ENCODE data around the gene PRSS36. TPM values are rescaled to one million over a fixed set of nuclear protein-coding genes. Genes with fewer than 3 reads are reported as not detected.
"Not testable (repeated sequence)": the region's sequence is repeated elsewhere in the genome, so short reads cannot be mapped to it uniquely, and the experiment has no call there.

PRSS36 gene
- polyA plus RNA-seq, 3 donors, result 0.78 to 1.4 (median 1.2) TPM

DNA sequence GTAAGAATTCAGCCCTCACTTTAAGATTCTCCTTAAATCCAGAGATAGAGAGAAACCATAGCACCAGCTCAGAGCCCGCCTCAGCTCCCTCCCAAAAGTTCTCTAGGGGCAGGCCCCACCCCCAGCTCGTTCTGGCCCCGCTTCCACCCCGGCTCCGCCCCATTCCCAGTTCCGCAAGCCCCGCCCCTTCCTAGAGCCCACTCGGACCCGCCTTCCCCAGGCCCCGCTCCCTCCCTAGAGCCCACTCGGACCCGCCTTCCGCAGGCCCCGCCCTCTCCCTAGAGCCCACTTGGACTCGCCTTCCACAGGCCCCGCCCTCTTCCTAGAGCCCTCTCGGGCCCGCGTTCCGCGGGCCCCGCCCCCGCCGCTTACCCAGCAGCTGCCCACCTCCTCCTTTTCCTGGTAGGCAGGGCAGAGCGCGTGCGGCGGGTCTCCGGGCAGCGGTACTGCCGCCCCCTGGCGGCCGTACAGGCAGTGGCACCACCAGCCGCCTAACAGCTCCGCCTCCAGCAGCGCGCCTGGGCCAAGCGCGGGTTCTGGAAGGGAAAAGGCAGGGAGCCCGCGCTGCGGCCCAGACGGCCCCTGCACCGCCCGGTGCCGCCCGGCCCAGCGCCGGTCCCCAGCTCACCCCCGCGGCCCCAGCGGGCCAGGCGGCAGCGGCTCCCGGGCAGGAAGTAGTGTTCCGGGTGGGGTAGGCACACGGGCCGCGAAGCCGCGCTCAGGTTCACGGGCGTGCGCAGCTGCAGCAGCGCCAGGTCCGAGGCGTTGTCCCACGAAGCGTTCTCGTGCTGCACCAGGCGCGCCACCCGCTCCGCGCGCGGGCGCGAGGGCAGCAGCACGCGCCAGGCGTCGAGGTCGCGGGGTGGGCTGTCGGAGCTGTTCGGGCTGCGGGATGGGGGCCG, 7.5 kb downstream of the PRSS36 start:
- DNase-seq (ENCODE audit: low read depth in 3 of 3, low spot score in 2 of 3), result peak; percentile 95 to 99 (median 95)

DNA sequence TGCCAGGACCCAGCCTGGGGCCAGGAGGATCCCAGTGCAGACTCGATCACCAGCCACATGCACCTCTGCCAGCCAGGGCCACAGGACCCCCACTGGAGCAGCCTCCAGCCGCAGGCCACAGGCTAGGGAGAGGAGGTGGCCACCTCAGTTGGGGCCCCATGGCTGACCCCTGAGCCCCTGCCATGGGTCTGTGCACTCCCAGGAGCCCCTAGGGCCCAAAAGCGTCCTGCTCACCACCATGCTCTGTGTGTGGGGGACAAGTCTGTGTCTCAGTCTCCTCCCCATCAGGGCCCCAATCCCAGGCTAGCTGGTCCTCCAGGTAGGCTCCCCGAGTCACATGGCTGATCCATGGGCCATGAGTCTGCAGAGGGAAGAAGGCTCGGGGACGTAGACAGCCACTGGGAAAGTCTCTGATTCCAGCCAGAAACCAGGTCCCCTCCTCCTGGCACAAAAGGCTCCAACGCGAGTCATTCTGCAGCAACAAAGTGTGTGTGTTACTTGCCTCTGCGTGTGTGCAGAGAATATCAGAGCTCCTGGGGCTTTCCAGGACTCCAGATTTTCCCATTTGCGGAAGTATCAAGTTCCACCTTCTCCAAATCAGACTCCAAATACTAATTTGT, 8.3 kb downstream of the PRSS36 start:
- DNase-seq (ENCODE audit: low read depth in 3 of 3, low spot score in 2 of 3), result no peak

DNA sequence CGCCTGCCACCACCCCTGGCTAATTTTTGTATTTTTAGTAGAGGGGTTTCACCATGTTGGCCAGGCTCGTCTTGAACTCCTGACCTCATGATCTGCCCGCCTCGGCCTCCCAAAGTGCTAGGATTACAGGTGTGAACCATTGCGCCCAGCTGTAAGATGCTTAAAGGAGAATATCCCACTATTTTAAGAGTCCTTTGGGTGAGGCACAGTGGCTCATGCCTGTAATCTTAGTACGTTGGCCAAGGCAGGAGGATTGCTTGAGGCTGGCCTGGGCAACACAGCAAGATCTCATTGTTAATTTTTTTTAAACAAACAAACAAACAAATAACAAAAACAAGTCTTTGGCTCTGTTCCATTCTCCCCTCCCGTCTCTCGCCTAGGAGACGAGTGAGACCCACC, 8.8 kb downstream of the PRSS36 start:
- not testable (repeated sequence) for DNase-seq (ENCODE audit: low read depth in 3 of 3, low spot score in 2 of 3)

DNA sequence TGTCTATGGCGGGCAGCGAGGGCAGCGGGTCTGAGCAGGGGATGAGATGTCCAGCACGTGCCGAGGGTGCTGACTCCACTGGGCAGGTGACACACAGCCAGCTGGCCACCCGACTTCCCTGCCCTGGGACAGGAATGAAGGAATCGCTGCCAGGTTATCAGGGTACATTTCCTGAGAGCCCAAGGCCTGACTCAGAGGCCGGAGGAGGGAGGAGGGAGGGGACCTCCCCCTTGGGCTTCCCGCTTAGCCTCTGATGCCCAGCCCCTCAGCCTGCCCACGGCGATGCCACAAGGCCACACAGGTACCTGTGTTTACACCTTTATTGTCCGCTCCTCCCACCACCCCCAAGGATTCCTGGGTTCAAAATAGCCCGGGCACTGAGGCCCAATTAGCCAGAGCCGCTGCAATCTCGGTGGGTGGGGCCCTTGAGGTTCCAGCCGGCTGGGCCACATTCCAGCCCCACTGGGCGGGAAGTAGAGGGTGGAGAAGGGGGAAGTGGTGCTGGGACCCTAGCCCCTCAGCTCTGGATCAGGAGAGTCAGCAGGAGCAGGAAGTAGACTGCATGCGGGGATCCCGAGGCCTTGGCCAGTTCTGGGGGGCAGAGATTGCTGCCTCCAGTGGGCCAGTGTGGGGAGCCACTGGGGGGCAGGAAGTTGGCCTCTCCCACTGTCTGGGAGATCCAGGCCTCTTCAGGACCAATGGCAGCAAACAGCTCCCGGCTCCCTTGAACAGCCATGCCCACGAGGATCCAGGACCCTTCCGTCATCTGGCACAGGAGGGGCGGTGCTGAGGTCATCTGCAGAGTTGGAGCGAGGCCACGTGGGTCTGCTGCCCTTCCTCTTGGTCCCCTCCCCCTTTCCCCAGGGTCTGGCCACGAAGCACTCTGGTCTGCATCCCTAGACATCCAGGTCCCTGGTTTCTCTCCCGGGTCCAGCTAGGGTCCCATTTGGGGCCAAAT, 11.0 kb downstream of the PRSS36 start:
- no peak for DNase-seq (ENCODE audit: low read depth in 3 of 3, low spot score in 2 of 3)

DNA sequence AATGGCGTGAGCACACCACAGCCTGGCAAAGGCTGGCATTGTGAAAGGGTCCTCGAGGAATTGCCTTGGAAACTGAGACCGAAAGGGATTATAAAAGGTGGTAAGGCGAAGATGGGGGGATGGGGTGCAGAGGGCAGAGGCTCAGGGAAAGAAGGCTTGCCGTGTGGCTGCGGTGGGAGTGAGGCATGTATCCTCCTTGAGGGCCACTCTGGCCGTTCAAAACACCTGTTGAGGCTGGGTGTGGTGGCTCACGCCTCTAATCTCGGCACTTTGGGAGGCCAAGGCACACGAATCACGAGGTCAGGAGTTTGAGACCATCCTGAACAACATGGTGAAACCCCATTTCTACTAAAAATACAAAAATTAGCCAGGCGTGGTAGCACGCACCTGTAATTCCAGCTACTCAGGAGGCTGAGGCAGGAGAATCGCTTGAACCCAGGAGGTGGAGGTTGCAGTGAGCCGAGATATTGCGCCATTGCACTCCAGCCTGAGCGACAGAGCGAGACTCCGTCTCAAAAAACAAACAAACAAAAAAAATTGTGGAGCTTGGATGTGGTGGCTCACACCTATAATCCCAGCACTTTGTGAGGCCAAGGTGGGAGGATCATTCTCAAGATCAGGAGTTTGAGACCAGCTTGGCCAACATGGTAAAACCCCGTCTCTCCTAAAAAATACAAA, 12.9 kb downstream of the PRSS36 start:
- not testable (repeated sequence) for DNase-seq (ENCODE audit: low read depth in 3 of 3, low spot score in 2 of 3)

DNA sequence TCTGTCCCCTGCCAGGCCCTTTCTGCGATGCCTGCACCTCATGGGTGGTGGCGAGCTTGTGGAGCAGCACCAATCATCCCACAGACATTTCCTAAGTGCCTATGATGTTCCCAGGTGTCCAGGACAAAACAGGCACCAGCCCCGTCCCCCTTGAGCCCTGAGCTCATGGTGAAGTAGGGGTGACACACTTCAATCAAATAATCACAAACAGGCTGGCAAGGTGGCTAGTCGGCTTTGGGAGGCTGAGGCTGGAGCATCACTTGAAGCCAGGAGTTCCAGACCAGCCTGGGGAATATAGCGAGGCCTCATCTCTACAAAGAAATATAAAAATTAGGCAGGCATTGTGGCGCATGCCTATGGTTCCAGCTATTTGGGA, 13.6 kb downstream of the PRSS36 start:
- no peak for DNase-seq (ENCODE audit: low read depth in 3 of 3, low spot score in 2 of 3)

DNA sequence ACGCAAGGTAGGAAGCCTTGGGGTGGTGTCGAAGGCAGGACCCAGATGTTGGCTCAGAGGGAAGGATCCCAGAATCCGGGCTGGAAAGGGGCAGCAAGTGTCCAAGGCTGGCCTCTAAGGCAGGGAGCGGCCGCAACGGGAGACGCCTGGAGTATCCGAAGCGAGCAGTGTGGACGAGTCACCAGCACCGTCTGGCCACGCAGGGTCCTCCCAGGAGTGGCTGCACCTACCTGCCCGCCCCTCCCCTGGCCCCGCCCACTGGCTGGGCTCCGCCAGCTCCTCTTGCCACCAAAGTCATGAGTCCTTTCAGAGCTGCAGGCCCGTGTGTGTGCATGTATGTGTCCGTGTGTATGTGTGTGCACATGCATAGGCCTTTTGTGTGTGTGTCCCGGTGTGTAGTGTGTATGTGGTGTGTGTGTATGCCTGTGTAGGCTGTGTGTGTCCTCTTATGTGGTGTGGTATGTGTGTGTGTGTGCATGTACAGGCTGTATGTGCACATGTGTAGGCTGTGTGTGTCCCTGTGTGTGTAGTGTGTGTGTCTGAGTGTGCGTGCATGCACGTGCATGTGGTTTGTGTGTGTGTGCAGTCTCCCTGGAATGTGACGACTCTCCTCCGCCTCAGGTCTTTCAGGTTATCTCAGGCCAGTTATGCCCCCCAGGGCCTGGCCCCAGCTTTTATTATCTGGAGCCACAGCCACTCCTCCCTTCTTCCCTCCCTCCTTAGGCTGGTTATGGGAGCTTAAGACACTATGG, 14.2 kb downstream of the PRSS36 start, which contains the start of gene PRSS8:
Gene PRSS8 (minus strand): TSS at position 193 of the 752 bp plus-strand sequence. CDS start 229 bp downstream, outside the sequence.
- DNase-seq (ENCODE audit: low read depth in 3 of 3, low spot score in 2 of 3), result no peak

DNA sequence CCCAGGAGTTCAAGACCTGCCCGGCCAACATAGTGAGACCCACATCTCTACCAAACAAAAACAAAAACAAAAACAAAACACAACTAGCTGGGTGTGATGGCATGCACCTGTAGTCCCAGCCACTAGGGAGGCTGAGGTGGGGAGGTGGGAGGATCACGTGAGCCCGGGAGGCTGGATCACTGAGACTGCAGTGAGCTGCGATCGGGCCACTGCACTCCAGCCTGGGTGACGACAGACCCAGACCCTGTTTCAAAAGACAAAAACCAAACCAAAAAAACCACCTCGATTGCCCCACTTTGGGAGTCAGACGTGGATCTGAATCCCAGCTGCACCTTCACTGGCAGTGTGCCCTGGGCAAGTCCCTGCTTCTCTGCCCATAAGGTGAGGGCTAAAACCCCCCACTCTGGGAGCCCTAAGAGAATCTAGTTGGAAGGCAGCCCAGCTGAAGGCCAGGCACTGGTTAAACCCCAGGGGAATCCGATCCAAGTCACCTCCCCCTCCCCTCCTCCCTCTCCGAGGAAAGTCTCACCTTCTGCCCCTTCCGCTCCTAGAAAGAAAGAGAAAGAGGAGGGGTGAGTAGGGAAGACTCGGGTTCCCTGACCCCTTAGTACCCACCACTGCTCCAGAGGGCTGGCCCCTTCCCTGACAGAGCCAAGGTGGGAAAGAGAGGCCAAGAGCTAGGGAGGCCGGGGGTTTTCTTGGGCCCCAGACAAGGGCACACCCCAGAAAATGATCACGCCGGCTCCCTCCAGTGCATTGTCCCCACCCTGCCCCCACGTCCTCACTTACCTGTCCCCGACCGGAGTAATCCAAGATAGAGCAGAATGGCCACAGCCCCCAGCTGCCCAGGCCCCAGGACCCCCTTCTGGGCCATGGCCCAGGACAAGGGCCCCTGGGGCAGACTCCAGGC, 15.0 kb downstream of the PRSS36 start:
- no peak for DNase-seq (ENCODE audit: low read depth in 3 of 3, low spot score in 2 of 3)

DNA sequence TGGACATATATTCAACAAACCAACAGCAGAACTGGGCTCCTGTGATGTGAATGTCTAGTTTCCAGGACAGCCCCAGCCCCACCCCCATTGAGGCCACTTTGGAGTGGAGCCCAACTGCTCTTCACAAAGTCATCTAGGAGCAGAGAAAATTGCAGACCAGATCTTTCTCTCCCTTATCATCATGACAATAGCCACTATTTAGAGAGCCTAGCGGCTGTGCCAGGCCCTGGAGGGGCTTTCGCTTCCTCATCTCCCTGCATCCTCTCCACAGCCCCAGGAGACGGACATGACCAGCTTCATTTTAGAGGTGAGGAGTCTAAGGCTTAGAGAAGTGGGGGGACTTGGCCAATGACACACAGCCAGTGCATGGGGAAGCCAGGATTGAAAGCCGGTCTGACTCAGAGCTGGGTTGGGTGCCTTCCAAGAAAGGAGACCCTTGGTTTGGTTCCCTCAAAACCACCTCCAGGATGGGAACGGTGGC, 15.7 kb downstream of the PRSS36 start:
- no peak for DNase-seq (ENCODE audit: low read depth in 3 of 3, low spot score in 2 of 3)

DNA sequence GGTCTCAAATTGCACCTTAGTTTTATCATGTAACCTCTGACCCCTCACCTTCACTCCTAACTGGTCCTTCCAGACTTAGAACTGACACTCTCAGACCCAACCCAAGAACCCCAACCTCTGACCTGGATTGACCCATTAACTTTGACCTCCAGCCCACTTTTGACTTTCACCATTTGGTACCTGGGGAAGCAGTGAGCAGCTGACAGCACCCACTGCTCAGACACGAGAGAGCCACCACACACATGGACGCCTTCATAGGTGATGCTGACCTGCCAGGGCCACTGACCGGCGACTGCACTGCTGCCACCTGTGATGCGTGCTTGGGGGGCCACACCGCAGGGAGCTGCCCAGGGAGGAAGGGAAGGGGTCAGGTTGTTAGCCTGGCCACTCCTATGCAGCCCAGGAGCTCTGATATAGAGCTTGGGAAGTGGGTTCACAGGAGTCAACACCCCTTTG, 16.8 kb downstream of the PRSS36 start:
- DNase-seq (ENCODE audit: low read depth in 3 of 3, low spot score in 2 of 3), result no peak

DNA sequence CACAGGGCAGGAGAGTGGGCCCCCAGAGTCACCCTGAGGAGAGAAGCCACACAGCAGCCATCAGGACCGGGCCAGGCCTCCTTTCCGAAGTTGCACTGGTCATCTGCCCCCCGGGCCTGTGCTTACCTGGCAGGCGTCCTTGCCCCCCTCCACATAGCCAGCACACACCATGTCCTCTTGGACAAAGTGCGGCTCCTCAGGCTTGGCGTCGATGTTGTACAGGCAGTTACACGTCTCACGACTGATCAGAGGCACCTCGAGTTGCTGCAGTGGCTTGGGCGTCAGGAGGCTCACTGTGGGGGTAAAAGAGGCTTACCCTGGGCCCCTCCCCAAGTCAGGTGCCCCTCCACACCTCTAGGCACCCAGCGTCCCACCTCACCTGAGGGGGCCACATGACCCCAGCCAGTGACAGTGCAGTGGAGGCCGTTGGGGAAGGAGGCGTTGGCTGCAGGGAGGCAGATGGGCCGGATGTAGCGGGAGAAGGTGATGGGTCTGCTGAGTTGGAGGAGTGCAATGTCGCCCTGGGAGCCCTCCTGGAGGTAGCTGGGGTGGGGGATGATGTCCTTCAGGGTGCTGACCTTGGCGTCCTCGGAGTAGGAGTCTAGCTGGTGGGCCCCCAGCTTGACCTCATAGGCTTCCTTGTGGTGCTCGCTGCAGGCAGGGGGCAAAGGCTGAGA, 17.4 kb downstream of the PRSS36 start:
- DNase-seq (ENCODE audit: low read depth in 3 of 3, low spot score in 2 of 3), result no peak

DNA sequence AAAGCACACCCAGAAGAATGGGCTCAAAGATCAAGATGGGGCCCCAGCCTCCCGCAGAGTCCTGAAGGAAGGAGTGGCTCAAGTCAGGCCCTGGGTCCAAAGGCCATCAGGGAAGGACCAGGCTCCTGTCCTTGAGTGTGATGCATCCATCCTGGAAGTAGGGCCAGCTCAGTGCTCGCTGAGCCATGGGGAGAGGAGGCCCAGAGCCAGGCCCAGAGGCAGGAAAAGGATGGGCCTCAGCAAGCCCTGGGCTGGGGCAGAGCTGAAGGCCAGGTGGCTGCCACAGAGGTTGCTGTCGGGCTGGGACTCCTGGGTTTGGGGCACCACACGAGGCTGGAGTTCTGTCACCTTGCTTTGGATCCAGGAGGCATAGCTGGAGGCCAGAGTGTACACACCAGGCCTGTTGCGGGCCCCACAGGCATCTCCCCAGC, 18.0 kb downstream of the PRSS36 start:
- DNase-seq (ENCODE audit: low read depth in 3 of 3, low spot score in 2 of 3), result no peak

DNA sequence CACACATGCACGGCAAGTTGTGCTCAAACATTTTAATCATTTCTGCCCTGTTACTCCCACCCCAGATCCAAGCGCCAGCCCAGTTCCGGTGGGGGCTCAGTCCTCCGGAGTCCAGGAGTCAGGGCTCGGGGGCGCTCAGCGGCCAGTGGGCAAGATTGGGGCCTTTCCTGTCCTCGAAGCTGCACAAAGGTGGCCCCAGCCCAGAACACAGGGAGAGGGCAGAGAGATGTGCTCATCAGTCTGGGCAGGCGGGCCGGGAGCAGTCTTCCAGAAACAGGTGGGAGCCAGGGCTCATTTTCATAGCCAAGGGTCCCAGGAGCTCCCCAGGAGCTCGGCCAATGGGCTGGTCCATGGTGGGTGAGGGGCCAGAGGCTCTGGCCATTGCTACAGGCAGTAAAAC, 18.4 kb downstream of the PRSS36 start:
- DNase-seq (ENCODE audit: low read depth in 3 of 3, low spot score in 2 of 3), result no peak

DNA sequence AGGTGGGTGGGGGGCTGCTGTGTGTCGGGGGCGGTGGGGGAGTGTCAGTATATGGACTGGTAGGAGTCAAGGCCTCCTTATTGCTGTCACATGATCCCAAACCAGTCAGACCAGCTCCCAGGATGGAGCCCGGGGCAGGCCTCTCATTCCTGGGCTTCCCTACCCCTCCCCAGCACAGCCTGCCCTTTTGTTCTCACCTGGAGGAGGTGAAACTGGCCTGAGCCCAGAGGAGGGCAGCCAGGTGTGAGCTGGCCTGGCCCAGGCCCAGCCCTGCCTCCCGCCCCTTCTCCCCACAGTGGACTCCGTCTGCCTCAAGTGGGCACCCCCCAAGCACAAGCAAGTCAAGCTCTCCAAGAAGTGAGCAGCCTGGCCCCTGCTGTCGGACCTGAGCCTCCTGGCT, 19.0 kb downstream of the PRSS36 start:
- no peak for DNase-seq (ENCODE audit: low read depth in 3 of 3, low spot score in 2 of 3)

DNA sequence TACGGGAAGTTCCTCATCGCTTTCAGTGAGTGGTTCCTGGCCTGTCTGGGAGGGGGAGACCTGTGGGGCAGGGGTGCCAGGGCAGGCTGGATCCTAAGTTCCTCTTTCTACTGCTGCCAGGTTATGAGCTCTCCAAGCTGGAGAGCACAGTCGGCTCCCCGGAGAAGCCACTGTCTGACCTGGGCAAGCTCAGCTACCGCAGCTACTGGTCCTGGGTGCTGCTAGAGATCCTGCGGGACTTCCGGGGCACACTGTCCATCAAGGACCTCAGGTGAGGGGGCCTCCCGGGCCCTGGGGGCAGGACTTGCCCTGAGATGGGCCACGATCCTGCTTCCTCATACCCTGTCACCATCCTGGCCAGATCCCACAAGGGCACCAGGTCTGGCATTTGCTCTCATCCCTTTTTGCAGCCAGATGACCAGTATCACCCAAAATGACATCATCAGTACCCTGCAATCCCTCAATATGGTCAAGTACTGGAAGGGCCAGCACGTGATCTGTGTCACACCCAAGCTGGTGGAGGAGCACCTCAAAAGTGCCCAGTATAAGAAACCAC, 19.5 kb downstream of the PRSS36 start:
- DNase-seq (ENCODE audit: low read depth in 3 of 3, low spot score in 2 of 3), result no peak

DNA sequence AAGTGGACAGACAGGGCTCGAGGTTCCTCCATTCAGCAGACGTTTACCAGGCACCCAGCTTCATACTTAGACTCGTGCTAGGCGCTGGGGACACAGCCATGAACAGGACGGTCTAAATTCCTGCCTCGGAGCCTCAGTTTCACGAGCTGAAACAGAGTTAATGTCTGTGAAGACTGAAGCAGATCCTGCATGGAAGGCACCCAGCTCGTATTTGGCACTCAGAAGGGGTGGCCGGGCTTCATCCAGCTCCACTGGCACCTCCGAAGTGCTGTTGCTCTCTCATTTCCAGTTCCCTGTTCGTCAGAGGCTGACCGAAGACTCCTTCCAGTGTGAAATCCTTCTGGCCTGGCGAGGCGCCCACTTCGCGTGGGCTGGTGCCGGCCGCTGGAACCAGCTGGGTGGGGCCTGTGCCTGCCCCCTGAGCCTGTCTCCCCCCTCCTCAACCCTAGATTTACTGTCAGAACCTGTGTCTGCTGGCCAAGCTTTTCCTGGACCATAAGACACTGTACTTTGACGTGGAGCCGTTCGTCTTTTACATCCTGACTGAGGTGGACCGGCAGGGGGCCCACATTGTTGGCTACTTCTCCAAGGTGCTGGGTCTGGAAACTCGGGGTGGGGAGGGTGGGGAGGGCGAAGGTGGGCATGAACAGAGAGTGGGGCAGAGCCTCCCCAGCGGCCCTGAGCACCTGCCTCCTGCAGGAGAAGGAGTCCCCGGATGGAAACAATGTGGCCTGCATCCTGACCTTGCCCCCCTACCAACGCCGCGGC, 20.1 kb downstream of the PRSS36 start:
- DNase-seq (ENCODE audit: low read depth in 3 of 3, low spot score in 2 of 3), result no peak

Data from right renal cortex interstitium (tissue), 3 donors.